HFF-Myc (cell line): ENCODE measurements around the gene DIAPH3.
A peak's percentile ranks its signal among the peaks of the same experiment; 100 is the strongest.

Source experiments
- DNase-seq: peaks from one replicate; pipeline ENCODE4 v3.0.0-alpha.2; 2011; ENCODE audit warnings: low read depth; ENCODE audit errors: extremely low read depth
- H3K4me3 ChIP-seq: replicated peaks from 2 replicates; pipeline ENCODE4 v1.5.1; 2011; ENCODE audit warnings: low read depth, mild to moderate bottlenecking, control low read depth, low read length
- TF ChIP-seq, protein P1 (sequence below): IDR thresholded peaks from 2 replicates; pipeline ENCODE4 v1.5.1; 2012; ENCODE audit warnings: mild to moderate bottlenecking, low read depth, low read length, control low read depth; ENCODE audit errors: missing control alignments

The DIAPH3 gene

GRCh38 chr13:60167121-60167520 lies 3.4 kb upstream of the DIAPH3 start:
- TF ChIP-seq, protein P1, sequence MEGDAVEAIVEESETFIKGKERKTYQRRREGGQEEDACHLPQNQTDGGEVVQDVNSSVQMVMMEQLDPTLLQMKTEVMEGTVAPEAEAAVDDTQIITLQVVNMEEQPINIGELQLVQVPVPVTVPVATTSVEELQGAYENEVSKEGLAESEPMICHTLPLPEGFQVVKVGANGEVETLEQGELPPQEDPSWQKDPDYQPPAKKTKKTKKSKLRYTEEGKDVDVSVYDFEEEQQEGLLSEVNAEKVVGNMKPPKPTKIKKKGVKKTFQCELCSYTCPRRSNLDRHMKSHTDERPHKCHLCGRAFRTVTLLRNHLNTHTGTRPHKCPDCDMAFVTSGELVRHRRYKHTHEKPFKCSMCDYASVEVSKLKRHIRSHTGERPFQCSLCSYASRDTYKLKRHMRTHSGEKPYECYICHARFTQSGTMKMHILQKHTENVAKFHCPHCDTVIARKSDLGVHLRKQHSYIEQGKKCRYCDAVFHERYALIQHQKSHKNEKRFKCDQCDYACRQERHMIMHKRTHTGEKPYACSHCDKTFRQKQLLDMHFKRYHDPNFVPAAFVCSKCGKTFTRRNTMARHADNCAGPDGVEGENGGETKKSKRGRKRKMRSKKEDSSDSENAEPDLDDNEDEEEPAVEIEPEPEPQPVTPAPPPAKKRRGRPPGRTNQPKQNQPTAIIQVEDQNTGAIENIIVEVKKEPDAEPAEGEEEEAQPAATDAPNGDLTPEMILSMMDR: no peak
- H3K4me3 ChIP-seq: no peak overlapping the region
- DNase-seq: no peak

- H3K4me3 ChIP-seq: no peak overlapping the region
- TF ChIP-seq, protein P1: no peak
Observed at GRCh38 chr13:60165391-60166099, 1.8 kb upstream of the DIAPH3 start.

GRCh38 chr13:60164234-60164889 lies 634 bp upstream of the DIAPH3 start:
- peak overlapping the region; percentile 75 for H3K4me3 ChIP-seq
- TF ChIP-seq, protein P1: no peak
- DNase-seq: no peak

More at GRCh38 chr13:60165391-60166099, 1.8 kb upstream of the DIAPH3 start:
- peak; percentile 24 for DNase-seq

- TF ChIP-seq, protein P1: no peak
- DNase-seq: no peak
- H3K4me3 ChIP-seq: peak overlapping the region; percentile 75; the same call in 1 of the 2 replicates
Observed at GRCh38 chr13:60162096-60162495, 1.6 kb downstream of the DIAPH3 start.

DNA sequence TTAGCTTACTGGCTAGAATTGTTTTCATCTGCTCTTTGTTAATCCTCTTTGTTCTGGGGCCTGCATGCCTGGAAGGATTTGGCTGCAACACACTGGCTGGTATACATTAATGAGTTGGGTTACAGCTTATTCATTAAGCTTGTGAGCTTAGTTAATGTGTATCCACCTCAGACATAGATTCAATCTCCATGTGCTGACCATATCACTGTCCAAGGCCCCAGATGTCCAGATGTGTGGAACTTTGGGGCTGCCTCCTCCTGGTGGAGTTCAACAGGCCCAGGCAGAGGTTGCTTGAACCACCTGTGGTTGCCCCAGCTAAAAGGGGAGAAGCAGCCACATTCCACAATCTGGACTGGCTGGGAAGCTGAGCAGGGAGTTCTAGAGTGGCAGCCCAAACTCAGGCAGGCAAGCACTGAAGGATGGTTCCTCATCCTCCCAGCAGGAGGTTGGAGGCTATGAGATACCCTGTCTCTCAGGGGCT lies 5.4 kb downstream of the DIAPH3 start:
- TF ChIP-seq, protein P1: no peak
- no peak overlapping the region for H3K4me3 ChIP-seq
- DNase-seq: no peak

DNA sequence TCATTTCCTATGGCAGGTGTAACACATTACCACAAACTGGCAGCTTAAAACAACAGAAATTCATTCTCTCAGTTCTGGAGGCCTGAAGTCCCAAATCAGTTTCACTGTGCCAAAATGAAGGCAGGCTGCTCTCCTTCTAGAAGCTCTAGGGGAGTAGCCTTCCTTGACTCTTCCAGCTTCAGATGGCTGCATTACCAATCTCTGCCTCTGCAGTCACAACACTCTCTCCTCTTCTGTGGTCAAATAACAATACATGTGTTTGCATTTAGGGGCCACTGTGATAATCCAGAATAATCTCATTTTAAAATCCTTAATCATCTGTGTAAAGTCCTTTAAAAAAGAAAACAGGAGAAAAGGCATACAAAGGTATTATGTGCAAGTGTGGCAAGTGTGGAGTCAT lies 7.8 kb downstream of the DIAPH3 start:
- TF ChIP-seq, protein P1: no peak
- DNase-seq: no peak
- H3K4me3 ChIP-seq: no peak overlapping the region
